Stimulated activated CD4-positive, alpha-beta T cell treated with anti-CD3 and anti-CD28 coated beads, TNF-alpha, amount 100 ng/mL, for 24 hours (primary cell): ENCODE measurements around the gene NYAP2.

Experiments
- DNase-seq, 3 experiments: peaks; one replicate each; pipeline ENCODE4 v3.0.0-alpha.2; 2020; ENCODE audit warnings: low read depth in 3 of 3

NYAP2 gene

DNA sequence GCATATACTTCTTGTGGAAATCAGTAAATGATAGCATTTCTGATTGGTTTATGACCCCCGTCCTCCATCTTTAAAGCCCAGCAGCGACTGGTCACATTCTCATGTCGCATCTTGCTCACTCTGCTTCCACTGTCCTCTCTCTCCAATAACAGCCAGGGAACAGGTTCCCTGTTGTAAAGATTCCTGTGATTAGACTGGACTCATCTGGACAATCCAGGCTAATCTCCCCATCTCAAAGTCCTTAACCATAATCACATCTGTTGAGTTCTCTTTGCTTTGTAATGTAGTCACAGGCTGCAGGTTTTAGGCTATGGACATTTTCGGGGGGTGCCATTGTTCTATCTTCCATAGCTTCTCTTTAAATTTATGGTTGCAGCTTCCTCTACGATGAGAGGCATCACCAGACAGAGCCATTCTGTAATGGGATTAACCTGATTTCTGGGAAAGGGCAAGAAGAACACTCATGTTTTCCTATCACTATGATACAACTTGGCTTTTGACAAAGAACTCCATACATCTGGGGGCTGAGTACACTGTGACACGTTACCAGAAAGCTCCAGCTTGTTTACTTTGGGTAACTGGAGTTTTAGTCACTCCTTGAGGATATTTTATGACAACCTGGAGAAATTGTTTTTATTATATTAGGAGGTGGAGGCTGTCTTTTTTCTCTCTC is 159.0 kb downstream of the NYAP2 start:
- DNase-seq, result no peak

DNA sequence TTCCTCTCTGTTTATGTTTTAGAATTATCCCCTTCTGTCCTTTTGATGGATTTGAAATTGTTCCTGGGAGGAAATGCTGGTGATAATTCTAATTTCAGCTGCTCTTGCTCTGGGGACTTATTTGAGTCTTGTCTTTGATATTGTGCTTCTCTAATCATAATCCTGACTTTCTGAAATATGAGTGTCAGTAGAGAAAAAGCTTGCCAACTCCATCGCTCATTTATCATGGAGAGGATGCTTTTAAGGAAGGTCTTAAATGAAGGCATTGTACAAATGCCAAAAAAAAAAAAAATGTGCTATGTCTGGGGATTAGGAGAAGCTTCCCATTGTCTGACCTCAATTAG is 159.5 kb downstream of the NYAP2 start:
- DNase-seq, result no peak

DNA sequence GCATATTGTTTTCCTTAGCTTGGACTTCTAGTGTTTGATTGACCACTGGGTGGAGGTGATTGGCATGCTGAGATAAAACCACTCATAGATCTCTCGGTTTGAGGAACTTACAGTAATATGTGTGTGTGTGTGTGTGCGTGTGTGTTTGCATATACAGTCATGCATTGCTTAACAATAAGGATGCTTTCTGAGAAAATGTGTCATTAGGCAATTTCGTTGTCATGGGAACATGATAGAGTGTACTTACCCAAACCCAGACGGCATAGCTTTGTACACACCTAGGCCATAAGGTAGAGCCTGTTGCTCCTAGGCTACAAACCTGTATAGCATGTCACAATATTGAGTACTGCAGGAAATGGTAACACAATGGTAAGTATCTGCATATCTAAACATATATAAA is 167.3 kb downstream of the NYAP2 start:
- DNase-seq, result no peak

DNA sequence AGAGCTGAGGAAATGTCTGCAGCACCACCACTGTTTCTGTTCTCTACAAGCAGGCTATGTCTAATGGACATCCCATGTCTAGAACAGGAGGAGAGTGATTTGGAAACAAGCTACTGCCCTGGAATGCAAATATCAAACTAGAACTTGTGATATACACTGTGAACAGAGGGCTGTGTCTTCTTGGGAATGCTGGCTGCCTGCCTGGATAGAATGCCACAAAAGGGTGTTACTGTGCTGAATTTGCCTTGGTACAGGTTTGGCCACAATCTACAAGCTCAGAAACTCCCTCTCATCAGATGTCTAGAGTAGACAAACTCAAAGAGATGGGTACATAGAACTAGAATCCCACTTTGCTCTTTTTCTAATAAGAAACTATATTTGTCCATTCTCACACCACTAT is 170.5 kb downstream of the NYAP2 start:
- no peak for DNase-seq

DNA sequence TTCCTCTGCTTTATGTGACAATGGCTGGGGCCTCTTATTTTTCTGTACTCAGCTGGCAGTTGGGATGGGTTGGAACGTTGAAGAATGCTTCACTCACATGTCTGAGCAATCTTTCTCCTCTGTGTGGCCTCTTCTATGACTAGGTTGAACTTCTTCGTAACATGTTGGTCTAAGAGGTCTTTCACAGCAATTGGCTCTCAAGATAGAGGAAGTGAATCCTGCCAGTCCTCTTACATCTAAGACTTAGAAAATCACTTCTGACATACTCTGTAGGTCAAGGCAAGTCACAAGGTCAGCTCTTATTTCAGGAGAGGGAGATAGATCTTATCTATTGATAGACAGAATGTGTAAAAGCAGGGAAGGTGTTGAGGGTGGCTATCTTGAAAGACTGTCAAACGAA is 174.1 kb downstream of the NYAP2 start:
- no peak for DNase-seq

DNA sequence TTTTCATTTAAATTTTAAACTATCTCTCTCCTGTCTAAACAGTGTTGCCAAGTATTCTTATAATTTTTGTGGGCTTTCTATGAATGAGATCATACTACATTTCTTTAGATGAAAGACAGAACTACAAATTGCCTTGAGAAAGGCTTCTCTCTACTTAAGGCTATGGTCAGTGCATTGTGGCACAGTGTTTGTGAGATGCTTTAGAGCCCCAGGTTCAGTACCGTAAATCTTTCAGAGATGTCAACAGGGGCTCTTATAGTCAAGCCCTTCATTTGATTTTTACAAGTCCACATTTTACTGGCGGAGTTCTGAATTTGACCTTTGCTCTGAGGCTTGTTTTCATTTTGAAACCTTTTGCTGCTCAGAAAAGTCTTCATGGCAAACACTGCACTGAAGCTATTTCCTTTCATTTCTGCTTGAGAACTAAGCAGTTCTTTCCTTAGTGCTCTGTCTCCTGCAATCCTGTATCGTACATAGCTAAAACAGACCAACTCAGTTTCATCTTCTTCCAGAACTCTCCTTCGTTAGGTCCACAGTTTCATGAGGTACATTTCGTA is 175.2 kb downstream of the NYAP2 start:
- no peak for DNase-seq

DNA sequence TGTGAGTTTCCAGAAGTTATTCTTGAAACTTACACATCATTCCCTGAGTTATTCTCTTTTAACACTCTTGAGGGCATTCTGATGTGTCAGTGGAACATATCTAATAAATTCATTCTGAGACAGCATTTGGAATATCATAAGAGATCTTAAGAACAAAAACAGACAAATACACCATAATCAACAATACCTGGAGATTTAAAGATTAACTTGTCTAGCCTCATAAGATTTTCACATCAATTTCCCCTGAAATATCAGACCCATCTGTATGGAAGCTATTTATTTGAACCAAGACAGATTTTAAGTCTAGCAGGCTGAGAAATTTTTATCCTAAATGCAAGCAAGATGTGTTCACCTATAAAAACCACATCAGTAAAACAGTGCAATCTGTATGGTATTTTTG is 181.6 kb downstream of the NYAP2 start:
- no peak for DNase-seq

DNA sequence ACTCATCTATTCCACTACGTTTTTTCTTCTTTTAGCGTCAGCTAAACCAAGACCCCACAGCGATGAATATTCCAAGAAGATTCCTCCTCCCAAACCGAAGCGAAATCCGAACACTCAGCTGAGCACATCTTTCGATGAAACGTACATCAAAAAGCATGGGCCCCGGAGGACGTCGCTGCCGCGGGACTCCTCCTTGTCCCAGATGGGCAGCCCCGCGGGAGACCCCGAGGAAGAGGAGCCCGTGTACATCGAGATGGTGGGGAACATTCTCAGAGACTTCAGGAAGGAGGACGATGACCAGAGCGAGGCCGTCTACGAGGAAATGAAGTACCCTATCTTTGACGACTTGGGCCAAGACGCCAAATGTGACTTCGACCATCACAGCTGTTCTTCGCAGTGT is 182.4 kb downstream of the NYAP2 start:
- no peak for DNase-seq

DNA sequence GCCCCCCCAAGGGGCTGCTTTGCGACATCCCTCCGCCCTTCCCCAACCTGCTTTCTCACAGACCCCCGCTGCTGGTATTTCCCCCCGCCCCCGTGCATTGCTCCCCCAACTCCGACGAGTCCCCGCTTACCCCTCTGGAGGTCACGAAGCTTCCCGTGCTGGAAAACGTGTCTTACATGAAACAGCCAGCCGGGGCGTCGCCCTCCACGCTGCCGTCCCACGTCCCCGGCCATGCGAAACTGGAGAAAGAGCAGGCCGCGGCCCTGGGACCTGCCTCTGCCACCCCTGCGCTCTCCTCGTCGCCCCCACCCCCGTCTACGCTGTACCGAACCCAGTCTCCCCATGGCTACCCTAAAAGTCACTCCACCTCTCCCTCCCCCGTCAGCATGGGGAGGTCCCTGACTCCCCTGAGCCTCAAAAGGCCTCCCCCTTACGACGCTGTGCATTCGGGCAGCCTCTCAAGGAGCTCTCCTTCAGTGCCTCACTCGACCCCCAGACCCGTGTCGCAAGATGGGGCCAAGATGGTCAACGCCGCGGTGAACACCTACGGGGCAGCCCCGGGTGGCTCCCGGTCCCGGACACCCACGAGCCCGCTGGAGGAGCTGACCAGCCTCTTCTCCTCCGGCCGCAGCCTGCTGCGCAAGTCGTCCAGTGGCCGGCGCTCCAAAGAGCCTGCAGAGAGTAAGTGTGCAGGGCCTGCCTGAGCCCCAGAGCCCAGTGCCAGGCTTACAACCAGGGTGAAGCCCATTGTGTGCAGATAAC is 183.0 kb downstream of the NYAP2 start:
- no peak for DNase-seq

DNA sequence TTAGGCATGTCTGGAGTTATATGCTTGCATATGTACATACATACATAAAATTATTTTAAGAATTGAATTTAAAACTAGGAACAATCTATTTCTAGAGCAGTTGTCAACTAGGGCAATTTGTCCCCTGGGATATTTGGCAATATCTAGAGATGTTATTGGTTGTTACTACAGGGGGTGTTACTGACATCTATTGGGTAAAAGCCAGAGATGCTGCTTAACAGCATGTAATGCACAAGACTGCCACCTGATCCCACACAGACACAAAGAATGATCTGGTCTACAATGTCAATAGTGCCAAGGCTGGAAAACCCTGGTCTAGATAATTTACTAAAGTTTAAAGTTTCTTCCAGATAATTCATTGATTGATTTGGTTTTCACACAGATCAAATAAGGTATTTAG is 185.3 kb downstream of the NYAP2 start:
- DNase-seq, result no peak

DNA sequence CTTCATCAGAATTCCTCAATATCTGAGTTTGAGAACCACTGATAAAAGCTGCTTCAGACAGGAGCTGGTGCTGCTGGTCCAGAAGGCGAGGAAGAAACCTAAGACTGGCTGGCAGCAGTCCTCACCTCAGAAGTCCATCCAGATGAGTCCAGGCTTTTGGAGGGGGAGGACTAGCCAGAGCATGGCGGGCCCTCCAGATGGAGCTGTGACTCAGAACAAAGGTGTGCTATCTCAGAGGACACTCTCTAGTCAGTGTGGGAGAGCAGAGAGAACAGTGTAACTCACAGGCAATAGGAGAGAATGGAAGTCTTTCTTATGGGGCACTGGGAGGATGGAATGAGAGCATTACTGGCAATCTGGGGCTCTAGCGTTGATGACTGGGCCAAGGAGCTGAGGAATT is 191.4 kb downstream of the NYAP2 start:
- no peak for DNase-seq

DNA sequence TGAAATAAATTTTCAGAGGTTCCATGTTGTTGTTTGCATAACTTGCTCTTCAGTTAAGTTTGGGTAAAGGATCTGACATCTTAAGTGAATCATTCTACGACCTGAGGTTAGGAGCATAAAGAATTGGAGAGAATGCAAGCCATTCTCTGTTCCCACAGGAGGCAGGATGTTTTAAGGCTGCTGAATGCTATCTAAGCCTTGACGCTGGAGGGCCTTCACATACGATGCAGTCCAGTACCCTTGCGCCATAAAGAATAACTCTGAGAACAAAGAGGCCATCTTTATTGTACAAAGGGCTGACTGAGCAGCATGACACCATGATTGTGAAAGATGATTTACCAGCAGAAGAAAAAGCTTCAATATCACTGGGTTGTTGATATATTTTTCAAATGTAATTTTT is 198.4 kb downstream of the NYAP2 start:
- no peak for DNase-seq

DNA sequence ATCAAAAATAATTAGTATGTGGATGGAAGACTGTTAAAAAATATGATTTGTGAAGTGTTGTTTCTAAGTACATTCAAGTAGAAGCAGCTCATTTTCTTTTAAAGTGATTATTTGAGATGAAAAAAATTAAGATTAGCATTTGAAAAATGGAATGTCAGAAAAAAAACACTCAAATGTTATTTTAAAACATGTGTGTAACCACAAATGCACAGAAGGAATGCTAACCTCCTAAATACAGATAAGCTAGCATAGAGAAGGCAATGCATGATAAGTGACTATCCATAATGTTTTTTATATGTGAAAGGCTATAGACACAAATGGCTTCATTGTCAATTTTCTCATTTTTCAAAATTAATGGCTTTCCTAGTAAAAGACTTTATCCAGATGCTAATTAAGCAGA is 198.9 kb downstream of the NYAP2 start:
- DNase-seq, result no peak

DNA sequence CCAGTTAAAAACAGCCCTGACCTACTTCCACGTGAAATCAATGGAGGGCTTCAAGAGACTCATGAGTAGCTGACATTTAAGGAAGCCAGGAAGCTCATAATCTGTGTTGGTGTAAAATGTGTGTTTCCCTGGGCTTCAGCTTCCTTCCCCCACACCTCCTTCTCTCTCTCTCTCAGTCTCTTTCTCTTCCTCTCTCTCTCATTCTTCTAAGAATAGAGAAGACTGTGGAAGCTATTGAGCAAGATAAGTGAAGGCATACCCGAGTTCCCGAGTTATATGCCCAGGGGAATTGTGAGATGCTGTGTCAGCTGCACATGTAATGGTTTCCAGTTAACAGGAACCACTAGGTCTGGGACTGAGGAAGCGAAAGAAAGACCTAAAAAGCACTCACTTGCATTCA is 199.4 kb downstream of the NYAP2 start:
- DNase-seq, result no peak

DNA sequence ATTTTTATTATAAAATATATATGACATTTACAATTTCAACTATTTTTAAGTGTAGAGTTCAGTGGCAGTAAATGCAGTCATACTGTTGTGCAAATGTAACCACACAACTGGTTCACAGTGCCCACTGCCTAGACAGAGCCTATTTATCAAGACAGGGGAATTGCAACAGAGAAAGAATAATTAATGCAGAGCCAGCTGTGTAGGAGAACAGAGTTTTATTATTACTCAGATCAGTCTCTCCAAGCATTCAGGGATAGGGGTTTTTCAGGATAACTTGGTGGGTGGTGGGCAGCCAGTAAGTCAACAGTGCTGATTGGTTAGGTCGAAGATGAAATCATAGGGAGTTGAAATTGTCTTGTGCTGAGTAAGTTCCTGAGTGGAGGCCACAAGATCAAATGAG is 200.3 kb downstream of the NYAP2 start:
- no peak for DNase-seq

DNA sequence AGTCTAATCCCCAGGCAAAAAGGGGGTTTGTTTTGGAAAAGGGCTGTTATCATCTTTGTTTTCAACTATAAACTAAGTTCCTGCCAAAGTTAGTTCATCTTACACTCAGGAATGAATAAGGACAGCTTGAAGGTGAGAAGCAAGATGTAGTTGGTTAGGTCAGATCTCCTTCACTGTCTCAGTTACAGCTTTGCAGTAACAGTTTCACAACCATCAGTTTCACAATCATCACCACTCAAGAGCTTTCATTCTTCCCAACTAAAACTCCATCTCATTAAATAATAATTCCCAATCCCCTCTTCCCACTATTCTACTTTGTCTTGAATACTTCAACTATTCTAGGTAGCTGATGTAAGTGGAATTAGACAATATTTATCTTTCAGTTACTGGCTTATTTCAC is 200.9 kb downstream of the NYAP2 start:
- no peak for DNase-seq

DNA sequence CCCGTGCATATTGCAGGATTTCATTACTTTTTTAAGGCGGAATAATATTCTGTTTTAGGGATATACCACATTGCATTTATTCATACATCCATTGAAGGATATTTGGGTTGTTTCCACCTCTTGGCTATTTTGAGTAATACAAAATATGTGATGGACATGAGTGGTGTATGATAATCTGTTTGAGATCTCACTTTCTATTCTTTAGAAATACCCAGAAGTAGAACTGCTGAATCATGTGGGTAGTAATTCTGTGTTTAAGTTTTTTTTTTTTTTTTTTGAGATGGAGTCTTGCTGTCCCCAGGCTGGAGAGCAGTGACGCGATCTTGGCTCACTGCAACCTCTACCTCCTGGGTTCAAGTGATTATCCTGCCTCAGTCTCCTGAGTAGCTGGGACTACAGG is 201.4 kb downstream of the NYAP2 start:
- no peak for DNase-seq

DNA sequence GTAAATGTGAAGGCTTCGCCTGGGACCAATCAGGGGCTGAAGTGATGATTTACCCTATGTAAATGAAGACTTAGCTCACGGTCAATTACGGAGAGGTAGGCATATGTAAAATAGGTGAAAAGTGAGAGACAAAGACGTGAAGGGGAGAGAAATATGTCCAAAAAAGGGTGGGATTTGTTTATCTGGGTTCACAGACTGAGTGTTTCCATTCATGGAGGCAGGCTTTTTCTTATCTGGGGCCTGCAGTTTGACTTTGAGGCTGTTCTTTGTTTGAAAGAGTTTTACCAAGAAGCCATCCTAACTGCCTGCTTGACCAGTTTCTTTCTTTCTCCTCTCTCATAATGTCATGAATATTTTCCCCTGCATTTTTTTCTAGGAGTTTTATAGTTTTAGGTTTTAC is 202.7 kb downstream of the NYAP2 start:
- no peak for DNase-seq

DNA sequence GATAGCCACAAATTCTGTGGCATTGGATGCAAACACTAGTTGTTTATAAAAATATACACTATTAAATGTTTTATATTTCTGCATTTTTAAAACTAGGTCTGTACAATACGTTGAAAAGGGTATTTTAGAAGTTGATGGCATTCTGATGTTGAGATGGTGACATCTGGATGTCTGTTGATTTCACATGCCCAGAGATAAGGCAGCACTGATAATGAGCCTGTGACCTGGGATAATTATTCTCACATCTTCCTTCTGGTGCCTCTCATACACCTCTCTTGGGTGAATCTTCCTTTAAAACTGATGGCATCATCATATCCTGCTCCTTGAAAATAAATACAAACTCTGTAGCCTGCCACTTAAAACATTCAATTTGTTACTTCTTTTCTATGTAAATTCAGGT is 208.6 kb downstream of the NYAP2 start:
- DNase-seq, result no peak

DNA sequence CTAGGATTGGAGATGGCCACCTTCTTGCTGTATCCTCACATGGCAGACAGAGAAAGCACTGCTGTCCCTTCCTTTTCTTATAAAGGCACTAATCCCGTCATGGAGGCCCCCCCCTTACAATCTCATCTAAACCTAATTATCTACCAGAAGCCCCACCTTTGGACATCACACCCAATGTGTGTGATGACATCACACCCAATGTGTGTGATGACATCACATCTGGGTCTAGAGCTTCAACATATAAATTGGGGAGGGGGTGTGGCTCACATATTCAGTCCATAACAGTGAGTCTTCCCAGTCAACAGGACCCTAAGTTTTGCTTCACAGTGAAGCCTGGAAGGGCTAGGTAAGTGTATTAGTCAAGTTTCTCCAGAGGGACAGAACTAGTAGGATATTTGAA is 213.1 kb downstream of the NYAP2 start:
- no peak for DNase-seq

DNA sequence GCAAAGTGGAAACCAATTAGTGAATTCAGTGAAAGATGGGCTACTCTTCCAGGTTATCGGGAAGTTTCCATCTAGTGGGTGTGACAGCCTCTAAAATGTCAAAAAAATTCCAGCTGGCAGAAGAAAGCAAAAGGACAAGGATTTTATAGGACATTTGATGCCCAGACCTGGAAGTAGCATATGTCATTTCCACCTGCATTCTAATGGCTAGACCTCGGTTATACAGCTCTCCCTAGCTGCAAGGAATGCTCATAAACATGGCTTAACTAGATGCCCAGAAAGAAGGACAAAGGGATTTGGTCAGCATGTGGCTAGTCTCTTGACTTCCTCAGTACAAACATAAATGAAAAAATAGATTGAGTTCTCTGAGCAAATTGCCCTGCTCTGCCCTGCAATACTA is 215.4 kb downstream of the NYAP2 start:
- DNase-seq, result no peak

DNA sequence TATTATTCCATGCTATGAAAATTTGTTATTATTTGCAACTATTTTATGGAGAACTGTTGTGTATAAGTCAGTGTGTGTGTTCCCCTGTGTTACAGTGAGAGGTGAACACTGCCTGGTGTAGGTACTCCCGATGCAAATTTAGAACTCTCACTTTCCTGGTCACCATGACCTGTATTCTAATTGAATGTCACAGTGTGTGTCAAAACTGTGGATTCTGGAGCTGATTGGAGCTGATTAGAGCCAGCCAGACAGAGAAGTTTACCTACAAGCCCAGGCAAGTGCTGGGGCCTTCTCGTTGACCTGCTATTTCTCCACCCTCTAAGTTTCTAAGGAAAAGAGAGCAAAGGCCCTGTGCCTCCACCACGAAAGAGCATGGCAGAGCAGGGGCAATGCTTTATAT is 216.0 kb downstream of the NYAP2 start:
- DNase-seq, result no peak

DNA sequence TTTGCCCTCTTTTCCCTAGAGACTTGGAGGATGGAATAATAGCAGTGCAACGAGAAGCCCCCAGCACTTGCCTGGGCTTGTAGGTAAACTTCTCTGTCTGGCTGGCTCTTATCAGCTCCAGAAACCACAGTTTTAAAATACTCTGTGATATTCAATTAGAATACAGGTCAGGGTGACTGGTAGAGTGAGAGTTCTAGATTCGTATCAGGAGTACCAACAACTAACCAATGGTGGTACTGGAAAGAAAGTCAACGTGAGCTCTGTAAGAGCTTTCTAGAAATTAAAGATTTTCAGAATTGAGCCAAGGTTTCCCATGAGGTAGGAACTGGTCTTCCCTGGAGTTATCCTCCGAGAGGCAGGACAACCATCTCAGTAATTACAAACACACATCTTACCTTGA is 216.9 kb downstream of the NYAP2 start:
- DNase-seq, result no peak

DNA sequence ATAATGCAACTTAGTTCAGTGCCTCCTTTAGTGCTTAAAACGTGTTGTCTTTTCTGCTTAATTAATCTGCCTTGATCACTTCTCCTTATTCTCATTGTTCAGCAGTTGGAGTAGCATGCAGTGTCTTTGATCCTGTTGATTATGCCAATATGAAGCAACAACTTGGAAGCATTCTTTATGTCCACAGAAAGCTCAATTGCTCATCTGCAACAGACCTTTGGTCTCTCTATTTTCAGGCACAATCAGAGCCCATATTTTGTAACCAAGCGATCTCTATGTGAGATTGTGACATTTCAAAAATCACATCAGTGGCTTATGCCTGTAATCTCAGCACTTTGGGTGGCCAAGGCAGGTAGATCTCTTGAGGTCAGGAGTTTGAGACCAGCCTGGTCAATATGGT is 217.3 kb downstream of the NYAP2 start:
- DNase-seq, result no peak
